Caco-2 (cell line): Measurements from ENCODE around the gene DYNLL1. TPM values are rescaled to one million over a fixed set of nuclear protein-coding genes. Genes with fewer than 3 reads are reported as not detected.
"Not testable (repeated sequence)": the region's sequence is repeated elsewhere in the genome, so short reads cannot be mapped to it uniquely, and the experiment has no call there.

Source experiments
- BruUV-seq: library from RNA; stranded (reverse); fragments of 400-500 nt; replicated peaks from 2 replicates; lab custom pipeline; 2021; lab: Mats Ljungman, UMichigan
- CTCF ChIA-PET: fragments of 300-600 bp; sonication (Branson Sonifier 250); formaldehyde crosslinking; loops from one replicate; lab custom pipeline; 2022; ENCODE audit warnings: antibody characterized with exemption; lab: Charles Lee
- POLR2A ChIA-PET: fragments of 300-600 bp; sonication (Branson Sonifier 250); formaldehyde crosslinking; loops from one replicate; lab custom pipeline; 2022; ENCODE audit warnings: antibody characterized with exemption; lab: Charles Lee
- DNase-seq, 2 experiments: peaks; one replicate each; pipeline versions ENCODE4 v3.0.0 to v3.0.0-alpha.2; 2020 to 2022
- H3K27me3 ChIP-seq: replicated peaks from 2 replicates; pipeline ENCODE4 v1.6.0; 2011; ENCODE audit warnings: low read length; ENCODE audit not compliant: control insufficient read depth, insufficient read depth
- H3K36me3 ChIP-seq: 2 replicates; pipeline ENCODE4 v1.5.1; 2011; ENCODE audit warnings: low read length; ENCODE audit not compliant: control insufficient read depth, insufficient read depth
- H3K4me1 ChIP-seq: fragments of 250-450 bp; sonication (Bioruptor Pico); 2 replicates; pipeline ENCODE4 v1.5.1; 2020; ENCODE audit warnings: mild to moderate bottlenecking
- H3K4me3 ChIP-seq: 2 replicates; pipeline ENCODE4 v1.5.1; 2011; ENCODE audit warnings: low read depth, mild to moderate bottlenecking, control low read depth, low read length
- H3K9me3 ChIP-seq: fragments of 250-450 bp; sonication (Bioruptor Pico); 2 replicates; pipeline ENCODE4 v1.5.1; 2020; ENCODE audit warnings: mild to moderate bottlenecking, moderate library complexity
- H3K27ac Mint-ChIP-seq: one replicate; pipeline ENCODE4 v1.8.0; 2022; ENCODE audit warnings: mixed read lengths; ENCODE audit not compliant: unreplicated experiment
- H3K27me3 Mint-ChIP-seq: one replicate; pipeline ENCODE4 v1.8.0; 2022; ENCODE audit warnings: mixed read lengths; ENCODE audit not compliant: insufficient read depth, unreplicated experiment
- H3K36me3 Mint-ChIP-seq: one replicate; pipeline ENCODE4 v1.8.0; 2022; ENCODE audit warnings: mild to moderate bottlenecking, mixed read lengths; ENCODE audit not compliant: insufficient read depth, unreplicated experiment
- H3K4me1 Mint-ChIP-seq: one replicate; pipeline ENCODE4 v1.8.0; 2022; ENCODE audit warnings: low read depth, mixed read lengths; ENCODE audit not compliant: unreplicated experiment
- H3K4me3 Mint-ChIP-seq: one replicate; pipeline ENCODE4 v1.8.0; 2022; ENCODE audit warnings: mild to moderate bottlenecking, moderate library complexity, mixed read lengths; ENCODE audit not compliant: unreplicated experiment
- H3K9me3 Mint-ChIP-seq: one replicate; pipeline ENCODE4 v1.8.0; 2022; ENCODE audit warnings: mixed read lengths; ENCODE audit not compliant: unreplicated experiment
- intact Hi-C: fragments of 100-400 bp; cut with micrococcal nuclease; formaldehyde crosslinking; loops from one replicate; pipeline ENCODE4 v1.10.0; 2022; ENCODE audit not compliant: unreplicated experiment
- total RNA-seq: library from RNA; stranded (reverse); gene quantifications from 2 replicates; pipeline ENCODE4 v1.2.3, GENCODE V29; 2022
- TF ChIP-seq, protein P1 (sequence below), 2 experiments: fragments of 200-600 bp in 1 of 2; IDR thresholded peaks; 1 replicate in 1 of 2; 2 replicates in 1 of 2; pipeline versions ENCODE4 v1.5.1 to v1.8.0; 2011 to 2022; ENCODE audit warnings: antibody characterized with exemption in 1 of 2, control low read depth in 1 of 2, inconsistent platforms in 1 of 2, low read depth in 1 of 2, low read length in 1 of 2, mild to moderate bottlenecking in 1 of 2, moderate library complexity in 1 of 2; ENCODE audit not compliant: insufficient read depth in 1 of 2, severe bottlenecking in 1 of 2, unreplicated experiment in 1 of 2

Gene DYNLL1
- total RNA-seq, 1 experiment from 2014 or later = 324 TPM

DNA sequence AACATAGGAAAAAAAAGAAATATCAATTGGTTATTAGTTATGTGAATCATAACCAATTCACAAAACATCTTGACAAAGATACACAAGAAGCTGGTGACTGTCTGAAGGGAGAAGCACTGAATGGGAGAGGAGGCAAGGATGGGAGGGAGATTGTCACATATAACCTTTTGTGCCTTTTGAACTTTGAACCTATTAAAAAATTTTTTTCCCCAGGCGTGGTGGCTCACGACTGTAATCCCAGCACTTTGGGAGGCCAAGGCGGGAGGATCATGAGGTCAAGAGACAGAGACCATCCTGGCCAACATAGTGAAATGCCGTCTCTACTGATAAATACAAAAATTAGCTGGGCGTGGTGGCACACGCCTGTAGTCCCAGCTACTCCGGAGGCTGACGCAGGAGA is 12.6 kb downstream of the DYNLL1 start:
- intact Hi-C loops = no loop called here
- no peaks in the 10 kb centered on the region for H3K36me3 ChIP-seq
- TF ChIP-seq, protein P1, sequence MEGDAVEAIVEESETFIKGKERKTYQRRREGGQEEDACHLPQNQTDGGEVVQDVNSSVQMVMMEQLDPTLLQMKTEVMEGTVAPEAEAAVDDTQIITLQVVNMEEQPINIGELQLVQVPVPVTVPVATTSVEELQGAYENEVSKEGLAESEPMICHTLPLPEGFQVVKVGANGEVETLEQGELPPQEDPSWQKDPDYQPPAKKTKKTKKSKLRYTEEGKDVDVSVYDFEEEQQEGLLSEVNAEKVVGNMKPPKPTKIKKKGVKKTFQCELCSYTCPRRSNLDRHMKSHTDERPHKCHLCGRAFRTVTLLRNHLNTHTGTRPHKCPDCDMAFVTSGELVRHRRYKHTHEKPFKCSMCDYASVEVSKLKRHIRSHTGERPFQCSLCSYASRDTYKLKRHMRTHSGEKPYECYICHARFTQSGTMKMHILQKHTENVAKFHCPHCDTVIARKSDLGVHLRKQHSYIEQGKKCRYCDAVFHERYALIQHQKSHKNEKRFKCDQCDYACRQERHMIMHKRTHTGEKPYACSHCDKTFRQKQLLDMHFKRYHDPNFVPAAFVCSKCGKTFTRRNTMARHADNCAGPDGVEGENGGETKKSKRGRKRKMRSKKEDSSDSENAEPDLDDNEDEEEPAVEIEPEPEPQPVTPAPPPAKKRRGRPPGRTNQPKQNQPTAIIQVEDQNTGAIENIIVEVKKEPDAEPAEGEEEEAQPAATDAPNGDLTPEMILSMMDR (IDR thresholded peaks at IDR 0.05; ENCODE audit: insufficient read depth in 1 of 2, low read depth in 1 of 2, low read length in 1 of 2, severe bottlenecking in 1 of 2, unreplicated experiment in 1 of 2) = no peak
- POLR2A ChIA-PET = no interaction called here
- H3K4me3 Mint-ChIP-seq = no peak overlapping the region
- H3K36me3 Mint-ChIP-seq = peaks cover 6% of the 10 kb centered on the region
- no peak overlapping the region for H3K4me3 ChIP-seq
- BruUV-seq = no TSS peak
- H3K4me1 Mint-ChIP-seq = peaks cover 7% of the 10 kb centered on the region
- H3K27me3 Mint-ChIP-seq = no peaks in the 10 kb centered on the region
- H3K27ac Mint-ChIP-seq = no peak overlapping the region
- H3K27me3 ChIP-seq = no peaks in the 10 kb centered on the region
- no peaks in the 10 kb centered on the region for H3K9me3 Mint-ChIP-seq
- CTCF ChIA-PET = interaction anchor here (0.7 to 0.8 kb wide), 2 partner anchors 14 to 273 kb away, joined by 3 to 6 read pairs; no protein-coding TSS in a partner anchor
- peaks cover 7% of the 10 kb centered on the region; the same call in 1 of the 2 replicates for H3K4me1 ChIP-seq
- DNase-seq = peak in 1 of 2 experiments; percentile 14
- H3K9me3 ChIP-seq = no peaks in the 10 kb centered on the region

- Mint-ChIP-seq H3K4me1 (peaks cover 7% of the 10 kb centered on the region), H3K36me3 (no peaks in the 10 kb centered on the region), H3K27me3 (no peaks in the 10 kb centered on the region), H3K9me3 (no peaks in the 10 kb centered on the region), H3K4me3 (no peak overlapping the region), H3K27ac (no peak overlapping the region)
- POLR2A ChIA-PET = no interaction called here
- peaks cover 2% of the 10 kb centered on the region; the same call in 1 of the 2 replicates for H3K36me3 ChIP-seq
- CTCF ChIA-PET = no interaction called here
- no peak for DNase-seq
- TF ChIP-seq, protein P1 (IDR thresholded peaks at IDR 0.05; ENCODE audit: insufficient read depth in 1 of 2, low read depth in 1 of 2, low read length in 1 of 2, severe bottlenecking in 1 of 2, unreplicated experiment in 1 of 2) = no peak
- intact Hi-C loops = no loop called here
- no peaks in the 10 kb centered on the region; the same call in 1 of the 2 replicates for H3K4me1 ChIP-seq
- H3K9me3 ChIP-seq = no peaks in the 10 kb centered on the region
- H3K27me3 ChIP-seq = no peaks in the 10 kb centered on the region
- no TSS peak for BruUV-seq
- H3K4me3 ChIP-seq = no peak overlapping the region
Measured at GRCh38 chr12:120514002-120514401, 18.1 kb downstream of the DYNLL1 start.

DNA sequence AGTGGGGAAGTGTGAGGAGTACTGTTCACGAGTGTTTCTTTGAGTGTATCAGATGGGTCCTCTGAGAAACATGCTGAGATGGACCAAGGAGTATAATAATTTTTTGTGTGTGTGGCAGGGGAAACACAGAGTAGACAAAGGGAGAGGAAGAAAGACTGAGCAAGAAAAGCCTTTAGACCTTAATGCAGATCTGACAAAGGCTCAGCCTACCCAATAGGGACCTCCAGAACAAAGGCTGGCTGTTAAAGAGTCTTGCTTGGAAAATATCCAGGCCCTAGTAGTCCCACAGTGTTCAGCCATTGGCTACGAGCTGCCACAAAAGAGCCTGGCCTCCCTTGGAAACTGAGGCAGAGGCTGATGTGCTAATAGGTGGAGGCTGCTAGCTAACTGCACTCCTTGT is 19.6 kb downstream of the DYNLL1 start:
- peak overlapping the region; percentile 20 for H3K27ac Mint-ChIP-seq
- ChIA-PET CTCF (no interaction called here), POLR2A (no interaction called here)
- H3K27me3 Mint-ChIP-seq = no peaks in the 10 kb centered on the region
- intact Hi-C loops = no loop called here
- H3K27me3 ChIP-seq = no peaks in the 10 kb centered on the region
- H3K4me3 ChIP-seq = no peak overlapping the region
- peaks cover 2% of the 10 kb centered on the region; the same call in 1 of the 2 replicates for H3K36me3 ChIP-seq
- no peak for DNase-seq
- BruUV-seq = no TSS peak
- no peaks in the 10 kb centered on the region for H3K9me3 ChIP-seq
- no peaks in the 10 kb centered on the region for H3K36me3 Mint-ChIP-seq
- no peaks in the 10 kb centered on the region for H3K9me3 Mint-ChIP-seq
- TF ChIP-seq, protein P1 (IDR thresholded peaks at IDR 0.05; ENCODE audit: insufficient read depth in 1 of 2, low read depth in 1 of 2, low read length in 1 of 2, severe bottlenecking in 1 of 2, unreplicated experiment in 1 of 2) = no peak
- H3K4me1 ChIP-seq = no peaks in the 10 kb centered on the region
- H3K4me3 Mint-ChIP-seq = no peak overlapping the region
- no peaks in the 10 kb centered on the region for H3K4me1 Mint-ChIP-seq

DNA sequence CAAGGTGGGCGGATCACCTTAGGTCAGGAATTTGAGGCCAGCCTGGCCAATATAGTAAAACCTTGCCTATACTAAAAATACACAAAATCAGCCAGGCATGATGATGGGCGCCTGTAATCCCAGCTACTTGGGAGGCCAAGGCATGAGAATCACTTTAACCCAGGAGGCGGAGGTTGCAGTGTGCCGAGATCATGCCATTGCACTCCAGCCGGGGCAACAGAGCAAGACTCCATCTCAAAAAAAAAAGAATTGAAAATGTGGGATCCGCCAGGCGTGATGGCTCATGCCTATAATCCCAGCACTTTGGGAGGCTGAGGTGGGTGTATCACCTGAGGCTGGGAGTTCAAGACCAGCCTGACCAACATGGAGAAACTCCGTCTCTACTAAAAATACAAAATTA is 23.4 kb downstream of the DYNLL1 start:
- H3K27me3 ChIP-seq, intact Hi-C loops, H3K4me3 ChIP-seq, DNase-seq, H3K27me3 Mint-ChIP-seq, BruUV-seq, POLR2A ChIA-PET, H3K9me3 ChIP-seq, CTCF ChIA-PET, H3K36me3 Mint-ChIP-seq, H3K4me3 Mint-ChIP-seq, H3K4me1 ChIP-seq, H3K27ac Mint-ChIP-seq, H3K4me1 Mint-ChIP-seq, H3K9me3 Mint-ChIP-seq, H3K36me3 ChIP-seq: not testable (repeated sequence)
